A549 (cell line): ENCODE results near the gene KCNG2. TPM values are rescaled to one million over a fixed set of nuclear protein-coding genes. Genes with fewer than 3 reads are reported as not detected.

Experiments used
- ATAC-seq, 2 experiments: fragments of 200-7000 bp in 1 of 2; fragments of >200 bp in 1 of 2; cut with Nextera tagmentation in 1 of 2; cut with Tn5 transposase in 1 of 2; 3 replicates each; pipeline versions ENCODE4 v1.8.0 to v1.9.1; 2018 to 2020; ENCODE audit warnings: mild to moderate bottlenecking in 1 of 2, moderate library complexity in 1 of 2
- CTCF ChIA-PET: fragments of 300-600 bp; sonication (Branson Sonifier 250); formaldehyde crosslinking; extraction: SDS; loops from one replicate; lab custom pipeline; 2021; ENCODE audit warnings: antibody characterized with exemption, inconsistent platforms; lab: Yijun Ruan, JAX
- POLR2A ChIA-PET: fragments of 350-600 bp; formaldehyde crosslinking; extraction: SDS; loops from one replicate; lab custom pipeline; 2021; ENCODE audit warnings: antibody characterized with exemption, inconsistent platforms; lab: Yijun Ruan, JAX
- DNase-seq, 2 experiments: peaks; one replicate each; pipeline versions ENCODE4 v3.0.0 to v3.0.0-alpha.2; 2011 to 2016; ENCODE audit warnings: low read depth in 1 of 2, low spot score in 1 of 2
- FAIRE-seq: peaks from 2 replicates; lab custom pipeline; 2011; peaks lifted over from hg19 to GRCh38; lab: Jason Lieb, UNC
- H3K27ac ChIP-seq, 2 experiments: fragments of >200 bp; sonication (Bioruptor Twin); formaldehyde crosslinking; 3 replicates each; pipeline ENCODE4 v1.5.1; 2016 to 2017
- H3K4me1 ChIP-seq: fragments of >200 bp; sonication (Bioruptor Twin); formaldehyde crosslinking; 3 replicates; pipeline ENCODE4 v1.6.1; 2016
- H3K4me2 ChIP-seq: fragments of >200 bp; sonication (Bioruptor Twin); formaldehyde crosslinking; 3 replicates; pipeline ENCODE4 v1.6.1; 2016
- H3K4me3 ChIP-seq: fragments of >200 bp; sonication (Bioruptor Twin); formaldehyde crosslinking; 3 replicates; pipeline ENCODE4 v1.5.1; 2016
- H3K9me3 ChIP-seq: fragments of >200 bp; sonication (Bioruptor Twin); formaldehyde crosslinking; 3 replicates; pipeline ENCODE4 v1.6.1; 2016
- CEBPB ChIP-seq, 2 experiments: fragments of >200 bp in 1 of 2; sonication (Bioruptor Twin) in 1 of 2; formaldehyde crosslinking in 1 of 2; IDR thresholded peaks; 2 replicates each; pipeline ENCODE4 v1.6.1; 2012 to 2016
- E2F6 ChIP-seq: IDR thresholded peaks from 2 replicates; pipeline ENCODE4 v1.6.1; 2012; ENCODE audit warnings: low read depth, borderline replicate concordance
- EHMT2 ChIP-seq: fragments of 200-600 bp; sonication (generic); IDR thresholded peaks from 2 replicates; pipeline ENCODE4 v1.6.1; 2016; ENCODE audit warnings: antibody characterized with exemption, low read depth, mild to moderate bottlenecking, moderate library complexity
- ELK1 ChIP-seq: fragments of 150-350 bp; IDR thresholded peaks from 2 replicates; pipeline ENCODE4 v1.6.1; 2014; ENCODE audit warnings: low read depth, mild to moderate bottlenecking, low read length
- ESRRA ChIP-seq: fragments of 150-350 bp; IDR thresholded peaks from 2 replicates; pipeline ENCODE4 v1.6.1; 2014; ENCODE audit warnings: mild to moderate bottlenecking, low read length, borderline replicate concordance
- FOXS1 ChIP-seq: fragments of 250-450 bp; sonication (Bioruptor Pico); IDR thresholded peaks from 2 replicates; pipeline ENCODE4 v1.5.0; 2020; ENCODE audit warnings: mild to moderate bottlenecking, moderate library complexity
- GATA3 ChIP-seq: IDR thresholded peaks from 2 replicates; pipeline ENCODE4 v1.6.1; 2012; ENCODE audit warnings: borderline replicate concordance
- HDAC2 ChIP-seq: fragments of 200-600 bp; sonication (generic); IDR thresholded peaks from 2 replicates; pipeline ENCODE4 v1.6.1; 2016
- HMGXB4 ChIP-seq: fragments of 250-450 bp; sonication (Bioruptor Pico); IDR thresholded peaks from 2 replicates; pipeline ENCODE4 v1.5.0; 2021; ENCODE audit warnings: mild to moderate bottlenecking, moderate library complexity, borderline replicate concordance
- HOXA7 ChIP-seq: fragments of 250-450 bp; sonication (Bioruptor Pico); IDR thresholded peaks from 2 replicates; pipeline ENCODE4 v1.5.0; 2020; ENCODE audit warnings: mild to moderate bottlenecking, moderate library complexity
- HOXB13 ChIP-seq: fragments of 250-450 bp; sonication (Bioruptor Pico); IDR thresholded peaks from 2 replicates; pipeline ENCODE4 v1.5.0; 2020; ENCODE audit warnings: low read depth, mild to moderate bottlenecking, moderate library complexity
- HOXB5 ChIP-seq: fragments of 250-450 bp; sonication (Bioruptor Pico); IDR thresholded peaks from 2 replicates; pipeline ENCODE4 v1.5.0; 2020; ENCODE audit warnings: mild to moderate bottlenecking, moderate library complexity
- JUN ChIP-seq, 2 experiments: fragments of >200 bp; sonication (Bioruptor Twin); formaldehyde crosslinking; IDR thresholded peaks; 2 replicates in 1 of 2; 3 replicates in 1 of 2; pipeline ENCODE4 v1.6.1; 2016 to 2017
- KDM1A ChIP-seq: fragments of 200-600 bp; sonication (generic); IDR thresholded peaks from 2 replicates; pipeline ENCODE4 v1.6.1; 2016; ENCODE audit warnings: low read depth, mild to moderate bottlenecking
- KDM5A ChIP-seq: fragments of 200-600 bp; sonication (generic); IDR thresholded peaks from 2 replicates; pipeline ENCODE4 v1.6.1; 2016; ENCODE audit warnings: antibody characterized with exemption, mild to moderate bottlenecking
- NPAS2 ChIP-seq: fragments of 250-450 bp; sonication (Bioruptor Pico); IDR thresholded peaks from 2 replicates; pipeline ENCODE4 v1.8.0; 2022; ENCODE audit warnings: mild to moderate bottlenecking, moderate library complexity, borderline replicate concordance
- NR3C1 ChIP-seq: fragments of >200 bp; sonication (Bioruptor Twin); formaldehyde crosslinking; IDR thresholded peaks from 3 replicates; pipeline ENCODE4 v1.6.1; 2017
- PBX3 ChIP-seq: IDR thresholded peaks from 2 replicates; pipeline ENCODE4 v1.6.1; 2012
- POLR2AphosphoS2 ChIP-seq: conservative IDR thresholded peaks from 2 replicates; pipeline ENCODE4 v1.6.1; 2012; ENCODE audit warnings: low read length, improper control_type of control experiment, inconsistent platforms
- RAD21 ChIP-seq, 2 experiments: fragments of >200 bp in 1 of 2; sonication (Bioruptor Twin) in 1 of 2; formaldehyde crosslinking in 1 of 2; IDR thresholded peaks in 1 of 2; conservative IDR thresholded peaks in 1 of 2; 2 replicates in 1 of 2; 3 replicates in 1 of 2; pipeline ENCODE4 v1.6.1; 2012 to 2018; ENCODE audit warnings: inconsistent platforms in 1 of 2
- RARB ChIP-seq: fragments of 250-450 bp; sonication (Bioruptor Pico); IDR thresholded peaks from 2 replicates; pipeline ENCODE4 v1.8.0; 2021; ENCODE audit warnings: mild to moderate bottlenecking, moderate library complexity
- SMC3 ChIP-seq: fragments of >200 bp; sonication (Bioruptor Twin); formaldehyde crosslinking; IDR thresholded peaks from 3 replicates; pipeline ENCODE4 v1.6.1; 2018; ENCODE audit warnings: inconsistent platforms
- SREBF2 ChIP-seq: fragments of 450-650 bp; IDR thresholded peaks from 2 replicates; pipeline ENCODE4 v1.6.1; 2014; ENCODE audit warnings: mild to moderate bottlenecking, moderate library complexity
- ZC3H11A ChIP-seq: fragments of 450-650 bp; IDR thresholded peaks from 2 replicates; pipeline ENCODE4 v1.6.1; 2014; ENCODE audit warnings: antibody characterized with exemption, mild to moderate bottlenecking
- ZSCAN20 ChIP-seq: fragments of 250-450 bp; sonication (Bioruptor Pico); IDR thresholded peaks from 2 replicates; pipeline ENCODE4 v1.8.0; 2022; ENCODE audit warnings: mild to moderate bottlenecking, moderate library complexity
- WGBS: methylation state at CpG from one replicate; pipeline ENCODE4 v1.1.6; 2017; ENCODE audit errors: missing lambda C conversion rate; 5-methylcytosine and 5-hydroxymethylcytosine counted together
- polyA plus RNA-seq, 4 experiments: library from polyadenylated mRNA; depleted of rRNA in 3 of 4; stranded (reverse); fragments of >200 nt; fragmentation: RNase III in 1 of 4; extraction: RNeasy Plus Mini Kit Qiagen cat#74134 plus additional on column Dnase treatment in 1 of 4; gene quantifications; 2 replicates in 3 of 4; 3 replicates in 1 of 4; pipeline ENCODE4 v1.2.3, GENCODE V29; 2011 to 2017

KCNG2 gene
- polyA plus RNA-seq, 2 of the 4 experiments (the other 2 are of a cell fraction) = not detected

GRCh38 chr18:79841936-79842335 is 44.2 kb downstream of the KCNG2 start:
- H3K4me2 ChIP-seq = no peak overlapping the region
- TF ChIP-seq GATA3 (no peak), HOXB5 (CRISPR knock-in tag) (no peak), HDAC2 (no peak), HOXA7 (CRISPR knock-in tag) (no peak), ESRRA (no peak)
- TF ChIP-seq, all 56 proteins: peak for 0
- H3K27ac ChIP-seq = no peak overlapping the region
- H3K4me3 ChIP-seq = no peak overlapping the region
- no peak for ATAC-seq
- no peaks in the 10 kb centered on the region for H3K9me3 ChIP-seq
- no peak for DNase-seq
- ChIA-PET POLR2A (no interaction called here), CTCF (no interaction called here)
- no peak for FAIRE-seq
- H3K4me1 ChIP-seq = no peaks in the 10 kb centered on the region
- 19% methylated on average over 2 of the region's 4 CpGs for WGBS

- H3K4me3 ChIP-seq = no peak overlapping the region
- FAIRE-seq = no peak
- ChIA-PET CTCF (no interaction called here), POLR2A (no interaction called here)
- no peak overlapping the region for H3K4me2 ChIP-seq
- DNase-seq = peak in 1 of 2 experiments; percentile 27
- no peaks in the 10 kb centered on the region for H3K9me3 ChIP-seq
- H3K27ac ChIP-seq = no peak overlapping the region
- no peaks in the 10 kb centered on the region for H3K4me1 ChIP-seq
- WGBS = 39% methylated on average over 10 of the region's 10 CpGs
- no peak for ATAC-seq
- no peak for TF ChIP-seq FOXS1
- no peak for TF ChIP-seq E2F6
- no peak for TF ChIP-seq PBX3
- TF ChIP-seq POLR2AphosphoS2 = no peak
- TF ChIP-seq KDM5A = no peak
- no peak for TF ChIP-seq EHMT2
- no peak for TF ChIP-seq ELK1
- no peak for TF ChIP-seq HMGXB4
- TF ChIP-seq RAD21 (conservative IDR thresholded peaks at IDR 0.05 in 1 of 2, IDR thresholded peaks at IDR 0.05 in 1 of 2) = no peak
- no peak for TF ChIP-seq SMC3
- no peak for TF ChIP-seq ESRRA
- no peak for TF ChIP-seq CEBPB (IDR thresholded peaks at IDR 0.05)
These were observed 47.3 kb downstream of the KCNG2 start for GRCh38 chr18:79844999-79845563.

- ATAC-seq (no peak), DNase-seq (no peak), FAIRE-seq (no peak)
- H3K27ac ChIP-seq = no peak overlapping the region
- no peak overlapping the region for H3K4me3 ChIP-seq
- ChIA-PET CTCF (no interaction called here), POLR2A (no interaction called here)
- H3K4me1 ChIP-seq = no peaks in the 10 kb centered on the region
- no peak for TF ChIP-seq JUN (IDR thresholded peaks at IDR 0.05)
- no peak for TF ChIP-seq SREBF2
- TF ChIP-seq NR3C1 = no peak
- TF ChIP-seq HOXB13 (CRISPR knock-in tag) = no peak
- no peak for TF ChIP-seq NPAS2 (CRISPR knock-in tag)
- TF ChIP-seq RARB (CRISPR knock-in tag) = no peak
- TF ChIP-seq ZSCAN20 (CRISPR knock-in tag) = no peak
- no peak for TF ChIP-seq ZC3H11A
- no peak for TF ChIP-seq KDM1A
- H3K4me2 ChIP-seq = no peak overlapping the region
- H3K9me3 ChIP-seq = no peaks in the 10 kb centered on the region
- 68% methylated on average over 13 of the region's 17 CpGs for WGBS
These were observed 49.3 kb downstream of the KCNG2 start for GRCh38 chr18:79846936-79847557.
